Suprapubic skin (tissue), 4 donors: Measurements from ENCODE around the gene RFX3. TPM values are rescaled to one million over a fixed set of nuclear protein-coding genes. Genes with fewer than 3 reads are reported as not detected.

ENCODE experiments used
- DNase-seq, 2 donors: peaks; one replicate each; pipeline ENCODE4 v3.0.0-alpha.2; 2019; ENCODE audit warnings: low spot score in 2 of 2
- H3K27ac ChIP-seq: fragments of 200-600 bp; sonication (generic); one replicate; pipeline ENCODE4 v1.5.1; 2019
- H3K27me3 ChIP-seq: fragments of 200-600 bp; sonication (generic); one replicate; pipeline ENCODE4 v1.5.1; 2019
- H3K36me3 ChIP-seq: fragments of 200-600 bp; sonication (generic); one replicate; pipeline ENCODE4 v1.5.1; 2019
- H3K4me1 ChIP-seq: fragments of 200-600 bp; sonication (generic); one replicate; pipeline ENCODE4 v1.5.1; 2019
- H3K4me3 ChIP-seq: fragments of 200-600 bp; sonication (generic); one replicate; pipeline ENCODE4 v1.5.1; 2019; ENCODE audit warnings: mild to moderate bottlenecking
- H3K9me3 ChIP-seq: fragments of 200-600 bp; sonication (generic); one replicate; pipeline ENCODE4 v1.5.1; 2019
- EP300 ChIP-seq: sonication (generic); formaldehyde crosslinking; IDR thresholded peaks from one replicate; pipeline ENCODE4 v1.6.1; 2017; ENCODE audit warnings: antibody characterized with exemption
- POLR2A ChIP-seq, 2 donors: fragments of 450-650 bp; IDR thresholded peaks; one replicate each; pipeline ENCODE4 v1.6.1; 2017; ENCODE audit warnings: antibody characterized with exemption in 2 of 2, mild to moderate bottlenecking in 2 of 2, moderate library complexity in 2 of 2
- POLR2AphosphoS5 ChIP-seq, 3 donors: sonication (generic); formaldehyde crosslinking; IDR thresholded peaks; one replicate each; pipeline ENCODE4 v1.6.1; 2017; ENCODE audit warnings: antibody characterized with exemption in 3 of 3
- WGBS: methylation state at CpG from one replicate; pipeline ENCODE4 v1.1.5; 2018; 5-methylcytosine and 5-hydroxymethylcytosine counted together
- total RNA-seq, 4 donors: library from RNA; depleted of rRNA; stranded (reverse); fragments of >200 nt; gene quantifications; one replicate each; pipeline ENCODE4 v1.1.0, GENCODE V29; 2016
- TF ChIP-seq, protein P1 (sequence below), 2 donors: fragments of 200-600 bp in 1 of 2; fragments of 450-650 bp in 1 of 2; sonication (generic) in 1 of 2; IDR thresholded peaks; one replicate each; pipeline ENCODE4 v1.5.1; 2016 to 2019; ENCODE audit warnings: antibody characterized with exemption in 2 of 2, mild to moderate bottlenecking in 1 of 2, moderate library complexity in 1 of 2

The RFX3 gene
- total RNA-seq, 4 donors from 2014 or later = 7.7 to 23.5 (median 9.4) TPM

- WGBS = 72% methylated on average over 3 of the region's 3 CpGs
- Histone ChIP-seq H3K9me3 (no peaks in the 10 kb centered on the region), H3K4me1 (peaks cover 4% of the 10 kb centered on the region), H3K4me3 (no peak overlapping the region), H3K27me3 (no peaks in the 10 kb centered on the region), H3K36me3 (no peaks in the 10 kb centered on the region), H3K27ac (no peak overlapping the region)
- TF ChIP-seq POLR2A (IDR thresholded peaks at IDR 0.05) = no peak
- TF ChIP-seq, protein P1, sequence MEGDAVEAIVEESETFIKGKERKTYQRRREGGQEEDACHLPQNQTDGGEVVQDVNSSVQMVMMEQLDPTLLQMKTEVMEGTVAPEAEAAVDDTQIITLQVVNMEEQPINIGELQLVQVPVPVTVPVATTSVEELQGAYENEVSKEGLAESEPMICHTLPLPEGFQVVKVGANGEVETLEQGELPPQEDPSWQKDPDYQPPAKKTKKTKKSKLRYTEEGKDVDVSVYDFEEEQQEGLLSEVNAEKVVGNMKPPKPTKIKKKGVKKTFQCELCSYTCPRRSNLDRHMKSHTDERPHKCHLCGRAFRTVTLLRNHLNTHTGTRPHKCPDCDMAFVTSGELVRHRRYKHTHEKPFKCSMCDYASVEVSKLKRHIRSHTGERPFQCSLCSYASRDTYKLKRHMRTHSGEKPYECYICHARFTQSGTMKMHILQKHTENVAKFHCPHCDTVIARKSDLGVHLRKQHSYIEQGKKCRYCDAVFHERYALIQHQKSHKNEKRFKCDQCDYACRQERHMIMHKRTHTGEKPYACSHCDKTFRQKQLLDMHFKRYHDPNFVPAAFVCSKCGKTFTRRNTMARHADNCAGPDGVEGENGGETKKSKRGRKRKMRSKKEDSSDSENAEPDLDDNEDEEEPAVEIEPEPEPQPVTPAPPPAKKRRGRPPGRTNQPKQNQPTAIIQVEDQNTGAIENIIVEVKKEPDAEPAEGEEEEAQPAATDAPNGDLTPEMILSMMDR (IDR thresholded peaks at IDR 0.05) = no peak
- TF ChIP-seq EP300 = no peak
- TF ChIP-seq POLR2AphosphoS5 (IDR thresholded peaks at IDR 0.05) = no peak
- DNase-seq = no peak
Measured at GRCh38 chr9:3471883-3472282, 53.9 kb downstream of the RFX3 start.

- DNase-seq = no peak
- TF ChIP-seq POLR2A (IDR thresholded peaks at IDR 0.05) = no peak
- no peak for TF ChIP-seq POLR2AphosphoS5 (IDR thresholded peaks at IDR 0.05)
- TF ChIP-seq, protein P1 (IDR thresholded peaks at IDR 0.05) = no peak
- TF ChIP-seq EP300 = no peak
- WGBS = 54% methylated on average over 4 of the region's 4 CpGs
- Histone ChIP-seq H3K4me3 (no peak overlapping the region), H3K27me3 (no peaks in the 10 kb centered on the region), H3K9me3 (no peaks in the 10 kb centered on the region), H3K4me1 (peaks cover 4% of the 10 kb centered on the region), H3K36me3 (no peaks in the 10 kb centered on the region), H3K27ac (no peak overlapping the region)
Measured at GRCh38 chr9:3468421-3469205, 57.2 kb downstream of the RFX3 start.

DNA sequence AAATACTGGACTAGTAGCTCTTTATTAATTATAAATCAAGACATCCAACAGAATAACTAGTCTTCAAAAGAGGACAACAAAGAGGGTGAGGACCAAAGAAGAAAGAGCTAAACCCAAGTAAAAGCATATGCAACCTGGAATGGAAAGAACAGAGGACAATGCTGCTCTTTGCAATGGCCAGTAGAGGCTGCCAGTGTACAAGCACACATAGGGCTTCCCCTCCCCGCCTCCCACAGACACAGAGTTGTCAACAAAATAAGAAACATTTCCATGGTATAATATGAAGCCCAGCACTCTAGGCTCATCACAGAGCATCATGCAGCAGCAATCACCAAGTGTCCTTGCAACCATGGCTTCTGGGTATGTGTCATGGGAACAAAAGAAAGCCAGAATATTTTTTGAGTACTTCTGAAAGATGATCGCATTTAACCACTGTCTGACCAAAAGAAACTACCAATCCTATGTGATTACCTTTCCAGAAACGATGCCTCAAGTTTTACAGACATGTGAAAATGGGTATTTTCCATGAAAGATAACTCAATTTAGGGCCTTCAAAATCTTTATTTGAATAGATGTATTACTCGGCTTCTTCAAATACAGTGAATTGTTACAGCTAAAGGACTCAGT is 58.1 kb downstream of the RFX3 start:
- WGBS = 53% methylated on average over 4 of the region's 4 CpGs

GRCh38 chr9:3464033-3464638 is 61.7 kb downstream of the RFX3 start:
- H3K4me1 ChIP-seq = peaks cover 6% of the 10 kb centered on the region
- 78% methylated on average over 6 of the region's 6 CpGs for WGBS
- TF ChIP-seq POLR2AphosphoS5 (IDR thresholded peaks at IDR 0.05) (no peak), EP300 (no peak), POLR2A (IDR thresholded peaks at IDR 0.05) (no peak)
- TF ChIP-seq, protein P1 (IDR thresholded peaks at IDR 0.05) = no peak
- H3K36me3 ChIP-seq = no peaks in the 10 kb centered on the region
- no peak overlapping the region for H3K4me3 ChIP-seq
- H3K27ac ChIP-seq = no peak overlapping the region
- H3K27me3 ChIP-seq = no peaks in the 10 kb centered on the region
- H3K9me3 ChIP-seq = no peaks in the 10 kb centered on the region
- no peak for DNase-seq

More for the DNA sequence above, 58.1 kb downstream of the RFX3 start:
- Histone ChIP-seq H3K27me3 (no peaks in the 10 kb centered on the region), H3K27ac (no peak overlapping the region), H3K4me3 (no peak overlapping the region), H3K36me3 (no peaks in the 10 kb centered on the region), H3K9me3 (no peaks in the 10 kb centered on the region), H3K4me1 (peaks cover 4% of the 10 kb centered on the region)
- peak in 1 of 2 donors; percentile 61 for DNase-seq
- no peak for TF ChIP-seq POLR2AphosphoS5 (IDR thresholded peaks at IDR 0.05)
- TF ChIP-seq, protein P1 (IDR thresholded peaks at IDR 0.05) = peak in 1 of 2 donors; percentile 62
